ENCODE results near the gene ETDC. TPM values are rescaled to one million over a fixed set of nuclear protein-coding genes. Genes with fewer than 3 reads are reported as not detected.
"Not testable (repeated sequence)": the region's sequence is repeated elsewhere in the genome, so short reads cannot be mapped to it uniquely, and the experiment has no call there.

ETDC gene
- not detected for total RNA-seq

DNA sequence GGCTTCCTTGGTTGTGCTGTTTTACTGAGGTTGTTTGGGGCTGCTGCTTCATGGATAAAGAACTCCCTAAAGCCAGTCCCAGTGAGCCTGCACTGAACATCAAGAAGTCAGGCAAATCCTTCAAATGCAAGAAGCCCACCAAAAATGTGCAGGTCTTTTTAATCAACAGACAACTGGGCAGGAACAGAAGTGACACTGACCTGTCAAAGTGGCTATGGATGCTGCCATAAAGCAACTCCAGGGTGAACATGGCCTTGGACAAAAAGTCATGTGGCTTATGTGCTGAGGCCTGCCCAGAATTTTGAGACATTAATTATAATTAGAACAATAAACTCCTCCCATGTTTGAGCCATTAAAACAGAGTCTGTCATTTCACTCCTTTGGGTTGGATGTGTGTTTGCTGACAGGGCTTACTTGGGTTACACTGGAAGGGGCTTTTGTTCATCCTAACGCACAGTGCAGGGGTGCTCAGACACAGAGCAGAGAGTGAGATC lies at the start of gene ETDC:
ETDC (plus strand) TSS at position 51 of the 494 bp plus-strand sequence; CDS start at position 51, 0 bp downstream.
- H3K4me3 Mint-ChIP-seq, result no peak within 1 kb of the TSS
- peaks cover 5% of the 10 kb centered on the region for H3K4me1 Mint-ChIP-seq
- H3K9me3 Mint-ChIP-seq, result peaks cover 10% of the 10 kb centered on the region
- DNase-seq, result no peak
- H3K27ac Mint-ChIP-seq, result no peak within 1 kb of the TSS
- no peaks in the 10 kb centered on the region for H3K27me3 Mint-ChIP-seq
- no peaks in the 10 kb centered on the region for H3K36me3 Mint-ChIP-seq

DNA sequence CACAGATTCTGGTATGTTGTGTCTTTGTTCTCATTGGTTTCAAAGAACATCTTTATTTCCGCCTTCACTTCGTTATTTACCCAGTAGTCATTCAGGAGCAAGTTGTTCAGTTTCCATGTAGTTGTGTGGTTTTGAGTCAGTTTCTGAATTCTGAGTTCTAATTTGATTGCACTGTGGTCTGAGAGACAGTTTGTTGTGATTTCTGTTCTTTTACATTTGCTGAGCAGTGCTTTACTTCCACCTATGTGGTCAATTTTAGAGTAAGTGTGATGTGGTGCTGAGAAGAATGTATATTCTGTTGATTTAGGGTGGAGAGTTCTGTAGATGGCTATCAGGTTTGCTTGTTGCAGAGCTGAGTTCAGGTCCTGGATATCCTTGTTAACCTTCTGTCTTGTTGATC lies 48.3 kb upstream of the ETDC start:
- H3K36me3 Mint-ChIP-seq, H3K9me3 Mint-ChIP-seq, H3K4me3 Mint-ChIP-seq, H3K4me1 Mint-ChIP-seq, H3K27ac Mint-ChIP-seq, H3K27me3 Mint-ChIP-seq, DNase-seq: not testable (repeated sequence)

- DNase-seq, H3K36me3 Mint-ChIP-seq, H3K4me3 Mint-ChIP-seq, H3K27me3 Mint-ChIP-seq, H3K9me3 Mint-ChIP-seq, H3K4me1 Mint-ChIP-seq, H3K27ac Mint-ChIP-seq: not testable (repeated sequence)
These were observed 45.9 kb upstream of the ETDC start for GRCh38 chrX:135263376-135263775.

DNA sequence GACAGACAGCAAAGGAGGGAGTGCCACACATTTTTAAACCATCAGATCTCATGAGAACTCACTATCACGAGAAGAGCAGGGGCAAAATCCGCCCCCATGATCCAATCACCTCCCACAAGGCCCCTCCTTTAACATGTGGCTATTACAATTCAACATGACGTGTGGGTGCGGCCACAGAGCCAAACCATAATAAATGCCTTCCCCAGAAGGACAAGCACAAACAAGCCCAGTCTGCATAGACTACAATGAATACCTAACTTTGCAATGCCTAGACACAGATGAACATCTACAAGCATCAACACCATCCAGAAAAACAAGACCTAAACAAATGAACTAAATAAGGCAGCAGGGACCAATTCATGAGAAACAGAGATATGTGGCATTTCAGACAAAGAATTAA lies 45.1 kb upstream of the ETDC start:
- H3K4me3 Mint-ChIP-seq, result no peak overlapping the region
- peaks cover 6% of the 10 kb centered on the region for H3K36me3 Mint-ChIP-seq
- H3K27me3 Mint-ChIP-seq, result peaks cover 5% of the 10 kb centered on the region
- H3K4me1 Mint-ChIP-seq, result no peaks in the 10 kb centered on the region
- no peak overlapping the region for H3K27ac Mint-ChIP-seq
- H3K9me3 Mint-ChIP-seq, result peaks cover 8% of the 10 kb centered on the region
- no peak for DNase-seq

DNA sequence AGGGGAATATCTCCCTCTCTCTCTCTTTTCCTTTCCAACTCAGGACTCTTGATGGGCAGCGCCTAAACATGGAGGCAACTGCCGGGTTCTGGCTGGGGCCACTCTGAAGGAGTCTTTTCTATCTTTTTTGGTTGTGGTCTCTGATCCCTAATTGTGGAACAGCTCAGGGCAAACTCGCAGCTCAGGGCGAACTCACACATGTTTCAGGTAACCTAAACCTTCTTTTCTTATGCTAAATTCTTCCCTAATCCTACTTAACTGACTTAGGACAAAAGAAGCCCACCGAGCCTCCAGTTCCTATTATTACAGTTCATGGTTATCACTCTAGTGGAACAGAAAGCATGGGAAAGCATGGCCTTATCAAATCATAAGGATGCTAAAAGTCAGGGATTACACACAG lies 36.1 kb upstream of the ETDC start:
- Mint-ChIP-seq H3K9me3 (peaks cover 14% of the 10 kb centered on the region), H3K27me3 (no peaks in the 10 kb centered on the region), H3K4me1 (no peaks in the 10 kb centered on the region), H3K27ac (no peak overlapping the region), H3K4me3 (no peak overlapping the region), H3K36me3 (no peaks in the 10 kb centered on the region)
- no peak for DNase-seq

- no peaks in the 10 kb centered on the region for H3K4me1 Mint-ChIP-seq
- DNase-seq, result no peak
- H3K9me3 Mint-ChIP-seq, result peaks cover 32% of the 10 kb centered on the region
- no peak overlapping the region for H3K4me3 Mint-ChIP-seq
- H3K27ac Mint-ChIP-seq, result no peak overlapping the region
- H3K27me3 Mint-ChIP-seq, result no peaks in the 10 kb centered on the region
- peaks cover 2% of the 10 kb centered on the region for H3K36me3 Mint-ChIP-seq
These were observed 33.3 kb upstream of the ETDC start for GRCh38 chrX:135275973-135276372.

- H3K4me3 Mint-ChIP-seq, result no peak overlapping the region
- H3K4me1 Mint-ChIP-seq, result no peaks in the 10 kb centered on the region
- peaks cover 30% of the 10 kb centered on the region for H3K9me3 Mint-ChIP-seq
- DNase-seq, result no peak
- peaks cover 54% of the 10 kb centered on the region for H3K36me3 Mint-ChIP-seq
- no peaks in the 10 kb centered on the region for H3K27me3 Mint-ChIP-seq
- H3K27ac Mint-ChIP-seq, result no peak overlapping the region
These were observed 21.9 kb upstream of the ETDC start for GRCh38 chrX:135287266-135287823.

DNA sequence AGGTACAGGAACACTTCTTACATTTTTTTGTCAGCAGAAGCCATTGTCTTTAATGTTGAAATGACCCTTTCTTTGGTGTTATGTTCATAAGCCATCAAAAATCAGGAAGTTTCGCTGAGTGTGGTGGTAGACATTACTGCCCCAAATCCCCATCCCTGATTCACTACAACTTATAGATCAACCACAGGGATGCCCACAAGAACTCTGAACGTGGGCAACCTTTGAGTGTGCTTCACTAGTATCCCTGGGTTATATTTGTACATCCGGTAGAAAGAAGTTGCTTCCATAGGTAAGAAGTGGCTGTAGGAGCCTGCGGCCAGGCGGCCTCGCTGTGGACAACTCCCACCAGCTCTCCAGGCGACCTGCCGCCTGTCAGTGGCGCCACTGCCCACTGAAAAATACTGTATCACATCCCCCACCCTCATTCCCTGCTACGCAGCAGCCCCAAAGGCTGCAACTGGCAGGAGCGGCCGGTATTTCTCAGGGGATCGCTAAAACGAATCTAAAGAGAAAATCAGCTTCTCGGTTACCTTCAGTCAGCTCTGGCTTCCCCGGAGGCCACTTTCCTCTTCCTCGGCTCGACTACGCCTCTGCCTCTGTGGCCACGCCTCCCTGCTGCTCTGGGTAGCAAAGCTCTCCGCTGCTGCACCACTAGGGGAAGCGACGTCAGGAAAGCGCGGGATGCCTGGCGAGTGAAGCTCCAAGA lies 13.9 kb upstream of the ETDC start:
- peaks cover 20% of the 10 kb centered on the region for H3K36me3 Mint-ChIP-seq
- peak; percentile 69 for DNase-seq
- peak overlapping the region; percentile 87 for H3K27ac Mint-ChIP-seq
- H3K4me1 Mint-ChIP-seq, result peaks cover 13% of the 10 kb centered on the region
- H3K4me3 Mint-ChIP-seq, result peak overlapping the region; percentile 86
- H3K27me3 Mint-ChIP-seq, result no peaks in the 10 kb centered on the region
- H3K9me3 Mint-ChIP-seq, result peaks cover 6% of the 10 kb centered on the region

DNA sequence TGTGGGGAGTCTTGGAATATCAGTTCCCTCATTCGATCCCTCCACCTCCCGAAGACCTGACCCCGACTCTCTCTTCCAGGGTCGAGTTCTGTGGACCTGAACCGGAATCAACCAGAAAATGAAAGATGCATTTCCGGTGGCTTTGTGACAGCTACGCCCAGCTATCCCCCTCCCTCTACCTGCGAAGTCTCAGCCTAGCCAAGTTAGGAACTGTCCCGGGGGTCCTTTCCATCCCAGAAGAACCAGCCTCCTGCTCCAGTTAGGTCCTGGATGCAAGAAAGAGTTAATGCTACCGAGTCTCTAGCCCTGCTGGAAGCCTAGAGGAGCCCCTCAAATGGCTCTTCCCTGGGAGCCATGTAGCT lies 13.4 kb upstream of the ETDC start:
- peaks cover 16% of the 10 kb centered on the region for H3K36me3 Mint-ChIP-seq
- DNase-seq, result no peak
- peak overlapping the region; percentile 86 for H3K4me3 Mint-ChIP-seq
- H3K27me3 Mint-ChIP-seq, result no peaks in the 10 kb centered on the region
- H3K4me1 Mint-ChIP-seq, result peaks cover 13% of the 10 kb centered on the region
- H3K9me3 Mint-ChIP-seq, result peaks cover 6% of the 10 kb centered on the region
- H3K27ac Mint-ChIP-seq, result peak overlapping the region; percentile 87

DNA sequence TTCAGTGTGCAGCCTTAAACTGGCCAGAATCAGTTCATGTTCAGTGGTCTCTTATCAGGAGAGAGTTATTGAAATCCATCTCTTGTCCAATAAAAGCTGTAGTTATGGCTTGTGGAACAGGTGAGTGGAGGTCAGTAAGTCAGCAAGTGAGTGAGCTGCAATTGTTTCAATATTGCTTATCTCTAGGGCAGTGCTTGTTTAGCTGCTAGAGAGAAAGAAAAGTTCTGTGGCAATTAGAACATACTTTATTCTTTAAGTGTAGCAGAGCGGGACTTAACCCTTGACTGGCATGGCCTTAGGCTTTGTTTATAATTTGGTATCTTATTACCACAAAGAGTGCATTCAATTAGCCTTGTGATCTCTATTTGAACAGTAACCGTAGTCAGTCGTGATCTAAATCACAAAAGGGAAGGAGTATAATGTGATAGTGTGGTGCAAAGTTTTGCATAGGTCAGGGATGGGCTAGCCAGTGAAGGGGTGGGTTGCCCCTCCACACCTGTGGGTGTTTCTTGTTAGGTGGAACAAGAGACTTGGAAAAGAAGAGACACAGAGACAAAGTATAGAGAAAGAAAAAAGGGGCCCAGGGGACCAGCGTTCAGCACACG lies 6.9 kb upstream of the ETDC start:
- H3K9me3 Mint-ChIP-seq, result peaks cover 2% of the 10 kb centered on the region
- H3K4me3 Mint-ChIP-seq, result no peak overlapping the region
- peaks cover 2% of the 10 kb centered on the region for H3K4me1 Mint-ChIP-seq
- no peaks in the 10 kb centered on the region for H3K36me3 Mint-ChIP-seq
- DNase-seq, result no peak
- no peak overlapping the region for H3K27ac Mint-ChIP-seq
- no peaks in the 10 kb centered on the region for H3K27me3 Mint-ChIP-seq

DNA sequence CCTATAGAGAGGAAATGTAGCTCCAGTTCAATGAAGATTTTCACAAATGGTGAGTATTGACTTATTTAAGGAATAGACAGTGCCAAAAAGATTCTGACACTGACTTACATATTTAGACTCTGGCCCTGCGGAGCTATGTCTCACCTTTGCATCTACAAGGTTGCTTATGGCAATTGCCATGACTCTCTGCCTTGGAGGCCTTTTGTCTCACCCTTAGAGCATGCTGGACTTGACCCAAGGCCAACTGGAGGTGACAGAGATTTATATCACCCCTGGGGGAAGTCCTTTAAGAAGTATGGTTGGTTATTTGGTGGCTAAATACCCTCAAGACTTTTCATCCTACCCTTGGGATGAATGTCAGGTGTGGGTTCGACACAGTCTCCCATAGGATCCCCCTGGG lies 4.5 kb upstream of the ETDC start:
- Mint-ChIP-seq H3K4me1 (peaks cover 5% of the 10 kb centered on the region), H3K27ac (no peak overlapping the region), H3K4me3 (no peak overlapping the region), H3K27me3 (no peaks in the 10 kb centered on the region), H3K9me3 (no peaks in the 10 kb centered on the region), H3K36me3 (no peaks in the 10 kb centered on the region)
- no peak for DNase-seq

DNA sequence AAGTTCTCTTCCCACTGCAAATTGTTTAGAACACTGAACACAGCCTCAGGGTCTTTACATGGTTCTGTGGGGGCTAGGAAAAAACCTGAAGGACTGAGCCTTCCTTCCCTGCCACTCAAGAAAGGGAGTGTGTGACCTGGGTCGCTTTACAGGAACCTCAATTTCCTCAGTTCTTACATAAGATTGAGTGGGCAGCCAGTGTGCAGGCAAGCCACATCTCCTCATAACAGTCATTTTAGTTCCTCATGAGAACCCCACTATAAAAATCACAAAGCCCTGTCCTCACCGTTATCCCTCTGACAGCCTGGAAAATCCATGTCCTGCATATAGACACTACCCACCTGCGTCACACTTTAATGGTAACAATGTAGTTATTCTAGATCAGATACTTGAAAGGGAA lies 2.1 kb upstream of the ETDC start:
- Mint-ChIP-seq H3K9me3 (peaks cover 2% of the 10 kb centered on the region), H3K4me1 (peaks cover 5% of the 10 kb centered on the region), H3K27me3 (no peaks in the 10 kb centered on the region), H3K4me3 (no peak overlapping the region), H3K27ac (no peak overlapping the region), H3K36me3 (no peaks in the 10 kb centered on the region)
- DNase-seq, result no peak

DNA sequence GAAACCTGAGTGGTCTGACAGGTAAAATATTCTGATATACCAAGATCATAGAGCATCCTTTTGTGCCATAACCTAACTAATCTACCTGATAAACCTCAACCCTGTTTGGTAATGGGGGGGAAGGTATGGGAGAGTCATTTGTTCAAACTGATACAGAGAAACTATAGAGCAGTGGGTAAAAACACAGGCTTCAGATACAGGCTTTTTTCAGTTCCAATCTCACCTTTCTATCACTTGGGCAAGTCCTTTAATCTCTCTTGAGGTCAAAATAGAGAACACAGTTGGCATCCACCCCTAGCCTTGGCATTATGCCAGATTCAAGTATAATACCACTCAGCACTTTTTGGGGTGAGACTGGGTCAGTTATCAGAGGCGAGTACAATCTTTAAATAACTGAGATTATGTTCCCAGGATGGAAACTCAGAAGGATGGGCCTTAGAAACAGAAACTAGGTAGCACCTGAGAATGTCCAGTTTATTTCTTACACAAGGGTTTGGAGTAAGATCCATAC lies 880 bp upstream of the ETDC start:
- H3K27me3 Mint-ChIP-seq, result no peaks in the 10 kb centered on the region
- DNase-seq, result no peak
- H3K4me1 Mint-ChIP-seq, result peaks cover 5% of the 10 kb centered on the region
- H3K9me3 Mint-ChIP-seq, result peaks cover 3% of the 10 kb centered on the region
- H3K27ac Mint-ChIP-seq, result no peak overlapping the region
- H3K36me3 Mint-ChIP-seq, result no peaks in the 10 kb centered on the region
- H3K4me3 Mint-ChIP-seq, result no peak overlapping the region

GRCh38 chrX:135315864-135316263 lies 6.6 kb downstream of the ETDC start:
- DNase-seq, result no peak
- peaks cover 29% of the 10 kb centered on the region for H3K36me3 Mint-ChIP-seq
- no peak overlapping the region for H3K4me3 Mint-ChIP-seq
- H3K9me3 Mint-ChIP-seq, result peaks cover 22% of the 10 kb centered on the region
- H3K4me1 Mint-ChIP-seq, result no peaks in the 10 kb centered on the region
- no peak overlapping the region for H3K27ac Mint-ChIP-seq
- H3K27me3 Mint-ChIP-seq, result no peaks in the 10 kb centered on the region

DNA sequence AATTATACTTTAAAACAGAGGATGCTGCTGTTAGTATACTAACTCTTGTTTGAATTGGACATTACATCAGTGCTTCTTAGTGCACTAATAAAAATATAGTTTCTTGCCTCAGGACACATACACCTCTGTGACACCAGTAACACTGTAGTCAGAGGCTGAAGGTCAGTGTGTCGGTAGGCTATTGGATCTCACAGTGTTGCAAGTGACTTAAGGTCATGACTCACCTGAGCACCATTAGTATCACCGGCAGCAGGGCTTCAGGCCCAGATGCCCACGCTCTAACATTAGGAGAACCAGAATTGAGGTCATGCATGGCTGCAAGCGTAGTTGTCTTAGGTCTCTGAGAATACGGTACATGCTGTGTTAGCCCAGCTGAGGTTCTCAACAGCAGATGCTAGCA lies 15.2 kb downstream of the ETDC start:
- no peak for DNase-seq
- H3K4me3 Mint-ChIP-seq, result no peak overlapping the region
- H3K36me3 Mint-ChIP-seq, result peaks cover 58% of the 10 kb centered on the region
- no peaks in the 10 kb centered on the region for H3K27me3 Mint-ChIP-seq
- H3K27ac Mint-ChIP-seq, result no peak overlapping the region
- peaks cover 10% of the 10 kb centered on the region for H3K9me3 Mint-ChIP-seq
- H3K4me1 Mint-ChIP-seq, result no peaks in the 10 kb centered on the region
